HEK293 (cell line): ENCODE measurements around the gene TFAP2E.

ENCODE experiments used
- CTCF ChIA-PET: fragments of 350-600 bp; formaldehyde crosslinking; extraction: SDS; loops from one replicate; lab custom pipeline; 2021; ENCODE audit warnings: antibody characterized with exemption; lab: Yijun Ruan, JAX
- POLR2A ChIA-PET: fragments of 300-600 bp; formaldehyde crosslinking; extraction: SDS; loops from one replicate; lab custom pipeline; 2020; ENCODE audit warnings: antibody characterized with exemption, inconsistent platforms; lab: Yijun Ruan, JAX
- H3K27ac ChIP-seq: fragments of 200-500 bp; sonication (Bioruptor generic); 2 replicates; pipeline ENCODE4 v1.5.1; 2014; ENCODE audit warnings: low read depth, low read length, control low read depth, inconsistent platforms; ENCODE audit errors: extremely low read depth
- H3K36me3 ChIP-seq, 2 experiments: fragments of 200-500 bp in 1 of 2; sonication (Bioruptor generic) in 1 of 2; 1 replicate in 1 of 2; 2 replicates in 1 of 2; pipeline ENCODE4 v1.5.1; 2014 to 2017; ENCODE audit warnings: inconsistent platforms in 2 of 2, low read length in 2 of 2; ENCODE audit not compliant: control insufficient read depth in 2 of 2, insufficient read depth in 1 of 2
- H3K4me1 ChIP-seq: fragments of 200-500 bp; sonication (Bioruptor generic); 2 replicates; pipeline ENCODE4 v1.5.1; 2014; ENCODE audit warnings: mild to moderate bottlenecking, low read length, inconsistent platforms; ENCODE audit not compliant: control insufficient read depth, insufficient read depth
- H3K4me3 ChIP-seq: 2 replicates; pipeline ENCODE4 v1.5.1; 2011; ENCODE audit warnings: low read depth, mild to moderate bottlenecking, control low read depth, low read length, moderate library complexity
- H3K9me3 ChIP-seq: fragments of 200-500 bp; sonication (Bioruptor generic); 2 replicates; pipeline ENCODE4 v1.5.1; 2014; ENCODE audit warnings: low read depth, low read length, inconsistent platforms; ENCODE audit not compliant: control insufficient read depth, insufficient read depth
- BCL11A ChIP-seq: fragments of 450-650 bp; formaldehyde crosslinking; IDR thresholded peaks from 2 replicates; pipeline ENCODE4 v1.5.1; 2016; ENCODE audit warnings: low read depth, missing biosample characterization, missing genetic modification characterization
- SALL2 ChIP-seq: fragments of 450-650 bp; formaldehyde crosslinking; IDR thresholded peaks from 2 replicates; pipeline ENCODE4 v1.5.0; 2017; ENCODE audit warnings: missing biosample characterization, mild to moderate bottlenecking, missing genetic modification characterization, borderline replicate concordance
- ZBTB20 ChIP-seq: fragments of 450-650 bp; formaldehyde crosslinking; IDR thresholded peaks from 2 replicates; pipeline ENCODE4 v1.5.1; 2016; ENCODE audit warnings: missing biosample characterization, missing genetic modification characterization
- ZNF146 ChIP-seq: fragments of 450-650 bp; formaldehyde crosslinking; IDR thresholded peaks from 2 replicates; pipeline ENCODE4 v1.5.1; 2016; ENCODE audit warnings: missing biosample characterization, missing genetic modification characterization
- ZNF24 ChIP-seq: fragments of 450-650 bp; formaldehyde crosslinking; IDR thresholded peaks from 2 replicates; pipeline ENCODE4 v1.5.1; 2016; ENCODE audit warnings: missing biosample characterization, missing genetic modification characterization
- ZNF302 ChIP-seq: fragments of 450-650 bp; formaldehyde crosslinking; IDR thresholded peaks from 2 replicates; pipeline ENCODE4 v1.5.1; 2016; ENCODE audit warnings: missing biosample characterization, missing genetic modification characterization, low read depth
- ZNF335 ChIP-seq: fragments of 450-650 bp; formaldehyde crosslinking; conservative IDR thresholded peaks from 2 replicates; pipeline ENCODE4 v1.5.1; 2016; ENCODE audit warnings: missing biosample characterization, missing genetic modification characterization
- ZNF501 ChIP-seq: fragments of 450-650 bp; formaldehyde crosslinking; IDR thresholded peaks from 2 replicates; pipeline ENCODE4 v1.5.1; 2016; ENCODE audit warnings: missing biosample characterization, missing genetic modification characterization
- ZNF510 ChIP-seq: fragments of 450-650 bp; formaldehyde crosslinking; IDR thresholded peaks from 2 replicates; pipeline ENCODE4 v1.5.1; 2018; ENCODE audit warnings: mild to moderate bottlenecking, missing genetic modification characterization, missing biosample characterization; ENCODE audit not compliant: insufficient replicate concordance
- ZNF660 ChIP-seq: fragments of 450-650 bp; IDR thresholded peaks from 2 replicates; pipeline ENCODE4 v1.5.1; 2018; ENCODE audit warnings: missing biosample characterization, mild to moderate bottlenecking, missing genetic modification characterization
- ZNF785 ChIP-seq: fragments of 450-650 bp; formaldehyde crosslinking; IDR thresholded peaks from 2 replicates; pipeline ENCODE4 v1.5.1; 2016; ENCODE audit warnings: missing biosample characterization, missing genetic modification characterization
- ZNF837 ChIP-seq: fragments of 450-650 bp; formaldehyde crosslinking; IDR thresholded peaks from 2 replicates; pipeline ENCODE4 v1.5.1; 2016; ENCODE audit warnings: missing biosample characterization, missing genetic modification characterization
- TF ChIP-seq, protein P1 (sequence below): fragments of 450-650 bp; formaldehyde crosslinking; IDR thresholded peaks from 2 replicates; pipeline ENCODE4 v1.5.1; 2016; ENCODE audit warnings: missing biosample characterization, missing genetic modification characterization
- TF ChIP-seq, protein P2 (sequence below): fragments of 450-650 bp; formaldehyde crosslinking; IDR thresholded peaks from 2 replicates; pipeline ENCODE4 v1.5.1; 2016; ENCODE audit warnings: missing biosample characterization, missing genetic modification characterization
- TF ChIP-seq, protein P3 (sequence below): fragments of 450-650 bp; formaldehyde crosslinking; IDR thresholded peaks from 2 replicates; pipeline ENCODE4 v1.5.1; 2017; ENCODE audit warnings: missing biosample characterization, missing genetic modification characterization
- TF ChIP-seq, protein P4 (sequence below): sonication (generic); formaldehyde crosslinking; IDR thresholded peaks from 2 replicates; pipeline ENCODE4 v1.8.1; 2022; ENCODE audit warnings: mild to moderate bottlenecking, moderate library complexity, missing genetic modification reagents
- TF ChIP-seq, protein P5 (sequence below): fragments of 450-650 bp; formaldehyde crosslinking; IDR thresholded peaks from 2 replicates; pipeline ENCODE4 v1.5.1; 2016; ENCODE audit warnings: missing biosample characterization, missing genetic modification characterization
- TF ChIP-seq, protein P6 (sequence below): fragments of 450-650 bp; formaldehyde crosslinking; IDR thresholded peaks from 2 replicates; pipeline ENCODE4 v1.5.1; 2017; ENCODE audit warnings: missing biosample characterization, missing genetic modification characterization
- TF ChIP-seq, protein P7 (sequence below): fragments of 450-650 bp; formaldehyde crosslinking; conservative IDR thresholded peaks from 2 replicates; pipeline ENCODE4 v1.5.1; 2016; ENCODE audit warnings: low read depth, missing biosample characterization, missing genetic modification characterization
- TF ChIP-seq, protein P8 (sequence below): fragments of 450-650 bp; formaldehyde crosslinking; IDR thresholded peaks from 2 replicates; pipeline ENCODE4 v1.5.1; 2016; ENCODE audit warnings: missing biosample characterization, missing genetic modification characterization

The TFAP2E gene

DNA sequence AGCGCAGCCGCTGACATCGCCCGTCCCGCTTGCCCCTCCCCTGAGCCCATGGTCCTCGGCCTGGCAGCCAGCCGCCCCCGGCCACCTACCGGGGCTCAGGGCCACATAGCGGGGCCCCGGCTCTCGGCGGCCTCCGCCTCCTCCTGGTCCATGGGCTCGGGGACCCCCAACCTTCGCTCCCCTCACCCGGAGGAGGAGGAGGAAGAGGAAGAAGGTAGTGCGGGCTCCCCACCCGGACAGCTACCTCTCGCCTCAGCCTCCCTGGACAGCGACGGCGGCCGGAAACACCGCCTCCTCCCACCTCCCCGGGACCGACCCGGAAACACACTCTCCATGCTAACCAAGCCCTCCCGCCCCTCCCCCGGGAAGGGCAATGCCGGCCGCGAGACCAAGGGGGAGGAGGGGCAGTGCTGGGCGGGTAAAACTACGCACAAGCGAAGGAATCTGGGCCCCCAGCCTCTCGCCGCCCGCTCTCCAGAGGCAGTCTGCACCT is 15.9 kb upstream of the TFAP2E start, which contains the start of gene KIAA0319L:
Gene KIAA0319L (minus strand): TSS at position 286 of the 493 bp plus-strand sequence. CDS start 2,912 bp downstream, outside the sequence.
- POLR2A ChIA-PET, result interaction anchor here (0.5 to 2.0 kb wide), 13 partner anchors 12 to 1564 kb away, joined by 3 to 22 read pairs (median 3); partner anchors contain the start of genes CLSPN and TFAP2E
- peak within 1 kb of the TSS; percentile 96 for H3K27ac ChIP-seq
- CTCF ChIA-PET, result interaction anchor here (0.6 to 2.6 kb wide), 2 partner anchors 113 to 170 kb away, joined by 3 to 10 read pairs; no protein-coding TSS in a partner anchor
- TF ChIP-seq, protein P1, sequence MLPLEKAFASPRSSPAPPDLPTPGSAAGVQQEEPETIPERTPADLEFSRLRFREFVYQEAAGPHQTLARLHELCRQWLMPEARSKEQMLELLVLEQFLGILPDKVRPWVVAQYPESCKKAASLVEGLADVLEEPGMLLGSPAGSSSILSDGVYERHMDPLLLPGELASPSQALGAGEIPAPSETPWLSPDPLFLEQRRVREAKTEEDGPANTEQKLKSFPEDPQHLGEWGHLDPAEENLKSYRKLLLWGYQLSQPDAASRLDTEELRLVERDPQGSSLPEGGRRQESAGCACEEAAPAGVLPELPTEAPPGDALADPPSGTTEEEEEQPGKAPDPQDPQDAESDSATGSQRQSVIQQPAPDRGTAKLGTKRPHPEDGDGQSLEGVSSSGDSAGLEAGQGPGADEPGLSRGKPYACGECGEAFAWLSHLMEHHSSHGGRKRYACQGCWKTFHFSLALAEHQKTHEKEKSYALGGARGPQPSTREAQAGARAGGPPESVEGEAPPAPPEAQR, result 0 out of 2 replicates have a peak, but pooled peaks have one; percentile 24
- TF ChIP-seq, protein P2, sequence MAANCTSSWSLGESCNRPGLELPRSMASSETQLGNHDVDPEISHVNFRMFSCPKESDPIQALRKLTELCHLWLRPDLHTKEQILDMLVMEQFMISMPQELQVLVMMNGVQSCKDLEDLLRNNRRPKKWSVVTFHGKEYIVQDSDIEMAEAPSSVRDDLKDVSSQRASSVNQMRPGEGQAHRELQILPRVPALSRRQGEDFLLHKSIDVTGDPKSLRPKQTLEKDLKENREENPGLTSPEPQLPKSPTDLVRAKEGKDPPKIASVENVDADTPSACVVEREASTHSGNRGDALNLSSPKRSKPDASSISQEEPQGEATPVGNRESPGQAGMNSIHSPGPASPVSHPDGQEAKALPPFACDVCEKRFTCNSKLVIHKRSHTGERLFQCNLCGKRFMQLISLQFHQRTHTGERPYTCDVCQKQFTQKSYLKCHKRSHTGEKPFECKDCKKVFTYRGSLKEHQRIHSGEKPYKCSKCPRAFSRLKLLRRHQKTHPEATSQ (tag by site-specific recombination), result 0 out of 2 replicates have a peak, but pooled peaks have one; percentile 45
- TF ChIP-seq, protein P3, sequence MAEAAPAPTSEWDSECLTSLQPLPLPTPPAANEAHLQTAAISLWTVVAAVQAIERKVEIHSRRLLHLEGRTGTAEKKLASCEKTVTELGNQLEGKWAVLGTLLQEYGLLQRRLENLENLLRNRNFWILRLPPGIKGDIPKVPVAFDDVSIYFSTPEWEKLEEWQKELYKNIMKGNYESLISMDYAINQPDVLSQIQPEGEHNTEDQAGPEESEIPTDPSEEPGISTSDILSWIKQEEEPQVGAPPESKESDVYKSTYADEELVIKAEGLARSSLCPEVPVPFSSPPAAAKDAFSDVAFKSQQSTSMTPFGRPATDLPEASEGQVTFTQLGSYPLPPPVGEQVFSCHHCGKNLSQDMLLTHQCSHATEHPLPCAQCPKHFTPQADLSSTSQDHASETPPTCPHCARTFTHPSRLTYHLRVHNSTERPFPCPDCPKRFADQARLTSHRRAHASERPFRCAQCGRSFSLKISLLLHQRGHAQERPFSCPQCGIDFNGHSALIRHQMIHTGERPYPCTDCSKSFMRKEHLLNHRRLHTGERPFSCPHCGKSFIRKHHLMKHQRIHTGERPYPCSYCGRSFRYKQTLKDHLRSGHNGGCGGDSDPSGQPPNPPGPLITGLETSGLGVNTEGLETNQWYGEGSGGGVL (tag by site-specific recombination), result peak; percentile 45; the same call in 1 of the 2 replicates
- TF ChIP-seq ZNF501 (tag by site-specific recombination) (peak; percentile 58), ZBTB20 (tag by site-specific recombination) (peak; percentile 50; the same call in 1 of the 2 replicates), ZNF146 (tag by site-specific recombination) (no peak; the same call in 1 of the 2 replicates), SALL2 (tag by site-specific recombination) (no peak), ZNF785 (tag by site-specific recombination) (no peak), ZNF302 (tag by site-specific recombination) (no peak), BCL11A (peak; percentile 25; the same call in 1 of the 2 replicates), ZNF24 (tag by site-specific recombination) (peak; percentile 46; the same call in 1 of the 2 replicates), ZNF660 (0 out of 2 replicates have a peak, but pooled peaks have one; percentile 16), ZNF837 (no peak), ZNF335 (tag by site-specific recombination) (peak; percentile 89), ZNF510 (no peak)
- TF ChIP-seq, protein P4, sequence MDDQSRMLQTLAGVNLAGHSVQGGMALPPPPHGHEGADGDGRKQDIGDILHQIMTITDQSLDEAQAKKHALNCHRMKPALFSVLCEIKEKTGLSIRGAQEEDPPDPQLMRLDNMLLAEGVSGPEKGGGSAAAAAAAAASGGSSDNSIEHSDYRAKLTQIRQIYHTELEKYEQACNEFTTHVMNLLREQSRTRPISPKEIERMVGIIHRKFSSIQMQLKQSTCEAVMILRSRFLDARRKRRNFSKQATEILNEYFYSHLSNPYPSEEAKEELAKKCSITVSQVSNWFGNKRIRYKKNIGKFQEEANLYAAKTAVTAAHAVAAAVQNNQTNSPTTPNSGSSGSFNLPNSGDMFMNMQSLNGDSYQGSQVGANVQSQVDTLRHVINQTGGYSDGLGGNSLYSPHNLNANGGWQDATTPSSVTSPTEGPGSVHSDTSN, result 0 out of 2 replicates have a peak, but pooled peaks have one; percentile 51
- TF ChIP-seq, protein P5, sequence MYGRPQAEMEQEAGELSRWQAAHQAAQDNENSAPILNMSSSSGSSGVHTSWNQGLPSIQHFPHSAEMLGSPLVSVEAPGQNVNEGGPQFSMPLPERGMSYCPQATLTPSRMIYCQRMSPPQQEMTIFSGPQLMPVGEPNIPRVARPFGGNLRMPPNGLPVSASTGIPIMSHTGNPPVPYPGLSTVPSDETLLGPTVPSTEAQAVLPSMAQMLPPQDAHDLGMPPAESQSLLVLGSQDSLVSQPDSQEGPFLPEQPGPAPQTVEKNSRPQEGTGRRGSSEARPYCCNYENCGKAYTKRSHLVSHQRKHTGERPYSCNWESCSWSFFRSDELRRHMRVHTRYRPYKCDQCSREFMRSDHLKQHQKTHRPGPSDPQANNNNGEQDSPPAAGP (tag by site-specific recombination), result peak; percentile 53
- TF ChIP-seq, protein P6, sequence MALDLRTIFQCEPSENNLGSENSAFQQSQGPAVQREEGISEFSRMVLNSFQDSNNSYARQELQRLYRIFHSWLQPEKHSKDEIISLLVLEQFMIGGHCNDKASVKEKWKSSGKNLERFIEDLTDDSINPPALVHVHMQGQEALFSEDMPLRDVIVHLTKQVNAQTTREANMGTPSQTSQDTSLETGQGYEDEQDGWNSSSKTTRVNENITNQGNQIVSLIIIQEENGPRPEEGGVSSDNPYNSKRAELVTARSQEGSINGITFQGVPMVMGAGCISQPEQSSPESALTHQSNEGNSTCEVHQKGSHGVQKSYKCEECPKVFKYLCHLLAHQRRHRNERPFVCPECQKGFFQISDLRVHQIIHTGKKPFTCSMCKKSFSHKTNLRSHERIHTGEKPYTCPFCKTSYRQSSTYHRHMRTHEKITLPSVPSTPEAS (tag by site-specific recombination), result no peak
- TF ChIP-seq, protein P7, sequence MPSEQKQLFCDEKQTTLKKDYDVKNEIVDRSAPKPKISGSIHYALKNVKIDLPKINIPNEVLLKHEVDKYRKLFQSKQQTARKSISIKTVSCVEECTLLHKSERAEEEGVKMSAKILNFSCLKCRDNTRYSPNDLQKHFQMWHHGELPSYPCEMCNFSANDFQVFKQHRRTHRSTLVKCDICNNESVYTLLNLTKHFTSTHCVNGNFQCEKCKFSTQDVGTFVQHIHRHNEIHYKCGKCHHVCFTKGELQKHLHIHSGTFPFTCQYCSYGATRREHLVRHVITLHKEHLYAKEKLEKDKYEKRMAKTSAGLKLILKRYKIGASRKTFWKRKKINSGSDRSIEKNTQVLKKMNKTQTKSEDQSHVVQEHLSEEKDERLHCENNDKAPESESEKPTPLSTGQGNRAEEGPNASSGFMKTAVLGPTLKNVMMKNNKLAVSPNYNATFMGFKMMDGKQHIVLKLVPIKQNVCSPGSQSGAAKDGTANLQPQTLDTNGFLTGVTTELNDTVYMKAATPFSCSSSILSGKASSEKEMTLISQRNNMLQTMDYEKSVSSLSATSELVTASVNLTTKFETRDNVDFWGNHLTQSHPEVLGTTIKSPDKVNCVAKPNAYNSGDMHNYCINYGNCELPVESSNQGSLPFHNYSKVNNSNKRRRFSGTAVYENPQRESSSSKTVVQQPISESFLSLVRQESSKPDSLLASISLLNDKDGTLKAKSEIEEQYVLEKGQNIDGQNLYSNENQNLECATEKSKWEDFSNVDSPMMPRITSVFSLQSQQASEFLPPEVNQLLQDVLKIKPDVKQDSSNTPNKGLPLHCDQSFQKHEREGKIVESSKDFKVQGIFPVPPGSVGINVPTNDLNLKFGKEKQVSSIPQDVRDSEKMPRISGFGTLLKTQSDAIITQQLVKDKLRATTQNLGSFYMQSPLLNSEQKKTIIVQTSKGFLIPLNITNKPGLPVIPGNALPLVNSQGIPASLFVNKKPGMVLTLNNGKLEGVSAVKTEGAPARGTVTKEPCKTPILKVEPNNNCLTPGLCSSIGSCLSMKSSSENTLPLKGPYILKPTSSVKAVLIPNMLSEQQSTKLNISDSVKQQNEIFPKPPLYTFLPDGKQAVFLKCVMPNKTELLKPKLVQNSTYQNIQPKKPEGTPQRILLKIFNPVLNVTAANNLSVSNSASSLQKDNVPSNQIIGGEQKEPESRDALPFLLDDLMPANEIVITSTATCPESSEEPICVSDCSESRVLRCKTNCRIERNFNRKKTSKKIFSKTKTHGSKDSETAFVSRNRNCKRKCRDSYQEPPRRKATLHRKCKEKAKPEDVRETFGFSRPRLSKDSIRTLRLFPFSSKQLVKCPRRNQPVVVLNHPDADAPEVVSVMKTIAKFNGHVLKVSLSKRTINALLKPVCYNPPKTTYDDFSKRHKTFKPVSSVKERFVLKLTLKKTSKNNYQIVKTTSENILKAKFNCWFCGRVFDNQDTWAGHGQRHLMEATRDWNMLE, result peak; percentile 79
- TF ChIP-seq, protein P8, sequence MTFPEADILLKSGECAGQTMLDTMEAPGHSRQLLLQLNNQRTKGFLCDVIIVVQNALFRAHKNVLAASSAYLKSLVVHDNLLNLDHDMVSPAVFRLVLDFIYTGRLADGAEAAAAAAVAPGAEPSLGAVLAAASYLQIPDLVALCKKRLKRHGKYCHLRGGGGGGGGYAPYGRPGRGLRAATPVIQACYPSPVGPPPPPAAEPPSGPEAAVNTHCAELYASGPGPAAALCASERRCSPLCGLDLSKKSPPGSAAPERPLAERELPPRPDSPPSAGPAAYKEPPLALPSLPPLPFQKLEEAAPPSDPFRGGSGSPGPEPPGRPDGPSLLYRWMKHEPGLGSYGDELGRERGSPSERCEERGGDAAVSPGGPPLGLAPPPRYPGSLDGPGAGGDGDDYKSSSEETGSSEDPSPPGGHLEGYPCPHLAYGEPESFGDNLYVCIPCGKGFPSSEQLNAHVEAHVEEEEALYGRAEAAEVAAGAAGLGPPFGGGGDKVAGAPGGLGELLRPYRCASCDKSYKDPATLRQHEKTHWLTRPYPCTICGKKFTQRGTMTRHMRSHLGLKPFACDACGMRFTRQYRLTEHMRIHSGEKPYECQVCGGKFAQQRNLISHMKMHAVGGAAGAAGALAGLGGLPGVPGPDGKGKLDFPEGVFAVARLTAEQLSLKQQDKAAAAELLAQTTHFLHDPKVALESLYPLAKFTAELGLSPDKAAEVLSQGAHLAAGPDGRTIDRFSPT (tag by site-specific recombination), result no peak

More for the DNA sequence above, 15.9 kb upstream of the TFAP2E start, which contains the start of gene KIAA0319L:
- peaks cover 12 to 52% of the 10 kb centered on the region in 2 experiments; a peak in 2 of 3 replicates for H3K36me3 ChIP-seq
- peak within 1 kb of the TSS; percentile 95 for H3K4me3 ChIP-seq
- H3K9me3 ChIP-seq, result no peaks in the 10 kb centered on the region
- peaks cover 27% of the 10 kb centered on the region for H3K4me1 ChIP-seq
